ENCODE results near the gene SCNN1A. TPM values are rescaled to one million over a fixed set of nuclear protein-coding genes. Genes with fewer than 3 reads are reported as not detected.

SCNN1A gene
- total and polyA plus RNA-seq, 11 donors: 0.11 to 3.9 (median 0.43) TPM; not detected in 4

DNA sequence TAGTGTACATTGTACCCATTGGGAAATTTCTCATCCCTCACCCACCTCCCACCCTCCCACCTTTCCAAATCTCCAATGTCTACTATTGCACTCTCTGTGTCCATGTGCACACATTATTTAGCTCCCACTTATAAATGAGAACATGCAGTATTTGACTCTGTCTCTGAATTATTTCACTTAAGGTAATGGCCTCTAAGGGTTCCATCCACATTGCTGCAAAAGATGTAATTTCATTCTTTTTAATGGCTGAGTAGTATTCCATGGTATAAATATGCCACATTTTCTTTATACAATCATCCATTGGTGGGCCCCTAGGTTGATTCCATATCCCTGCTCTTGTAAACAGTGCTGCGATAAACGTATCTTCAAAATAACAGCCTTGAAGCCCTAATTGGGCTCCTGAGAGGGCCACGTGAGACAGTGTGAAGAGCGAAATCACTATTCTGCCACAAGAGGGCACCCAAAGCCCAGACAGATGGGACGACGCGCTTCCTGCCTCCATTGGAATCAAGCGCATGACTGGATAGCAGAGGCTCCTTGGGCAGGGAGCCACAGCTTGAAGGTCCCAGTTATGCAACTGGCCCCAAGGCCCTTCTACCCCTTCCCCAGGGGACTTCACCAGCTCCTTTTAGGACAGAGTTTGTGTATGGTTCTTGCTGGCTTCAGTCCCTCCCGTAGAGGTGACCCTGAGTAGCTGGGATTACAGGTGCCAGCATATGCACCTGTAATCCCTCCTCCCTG lies 48.1 kb upstream of the SCNN1A start:
- Histone ChIP-seq H3K36me3 (no peaks in the 10 kb centered on the region), H3K9me3 (no peaks in the 10 kb centered on the region), H3K4me1 (peaks cover 0 to 18% (median 5%) of the 10 kb centered on the region in 12 donors), H3K27ac (peak overlapping the region in 1 of 12 donors; percentile 31), H3K4me3 (no peak overlapping the region), H3K27me3 (no peaks in the 10 kb centered on the region)
- intact Hi-C loops (cut with DNase I): loop anchor here (1.0 to 10.0 kb wide), 12 partner anchors 39 to 134 kb away; partner anchors contain the start of genes GAPDH (in 4 of the 10), IFFO1 (in 3 of the 10) and MRPL51 (in 1 of the 10)
- no peak for TF ChIP-seq POLR2A (IDR thresholded peaks at IDR 0.05)
- TF ChIP-seq, protein P1, sequence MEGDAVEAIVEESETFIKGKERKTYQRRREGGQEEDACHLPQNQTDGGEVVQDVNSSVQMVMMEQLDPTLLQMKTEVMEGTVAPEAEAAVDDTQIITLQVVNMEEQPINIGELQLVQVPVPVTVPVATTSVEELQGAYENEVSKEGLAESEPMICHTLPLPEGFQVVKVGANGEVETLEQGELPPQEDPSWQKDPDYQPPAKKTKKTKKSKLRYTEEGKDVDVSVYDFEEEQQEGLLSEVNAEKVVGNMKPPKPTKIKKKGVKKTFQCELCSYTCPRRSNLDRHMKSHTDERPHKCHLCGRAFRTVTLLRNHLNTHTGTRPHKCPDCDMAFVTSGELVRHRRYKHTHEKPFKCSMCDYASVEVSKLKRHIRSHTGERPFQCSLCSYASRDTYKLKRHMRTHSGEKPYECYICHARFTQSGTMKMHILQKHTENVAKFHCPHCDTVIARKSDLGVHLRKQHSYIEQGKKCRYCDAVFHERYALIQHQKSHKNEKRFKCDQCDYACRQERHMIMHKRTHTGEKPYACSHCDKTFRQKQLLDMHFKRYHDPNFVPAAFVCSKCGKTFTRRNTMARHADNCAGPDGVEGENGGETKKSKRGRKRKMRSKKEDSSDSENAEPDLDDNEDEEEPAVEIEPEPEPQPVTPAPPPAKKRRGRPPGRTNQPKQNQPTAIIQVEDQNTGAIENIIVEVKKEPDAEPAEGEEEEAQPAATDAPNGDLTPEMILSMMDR (IDR thresholded peaks at IDR 0.05): peak; percentile 79 to 97 (median 92)
- 0 to 6% (median 5%) methylated on average over 3 to 9 of the region's 9 CpGs for WGBS, 4 donors
- ATAC-seq (peak; percentile 94 to 99 (median 98)), DNase-seq (peak; percentile 83 to 92 (median 87))

DNA sequence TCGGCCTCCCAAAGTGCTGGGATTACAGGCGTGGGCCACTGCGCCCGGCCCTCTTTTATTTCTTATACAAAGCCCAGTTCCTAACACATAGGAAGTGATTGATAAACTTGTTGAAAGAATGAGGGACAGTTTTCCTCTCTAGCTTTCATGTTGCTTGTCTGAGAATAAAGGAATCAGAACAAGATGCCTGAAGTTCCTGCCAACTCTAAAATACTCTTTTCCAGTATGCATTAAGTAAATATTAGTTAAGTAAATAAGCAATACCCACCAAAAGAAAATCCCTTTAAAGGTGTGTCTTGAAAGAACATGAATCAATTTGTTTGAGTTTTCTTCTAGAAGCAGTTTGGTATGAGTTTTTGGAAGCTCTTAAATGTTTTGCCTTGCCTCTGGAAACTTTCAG lies 45.0 kb upstream of the SCNN1A start:
- Histone ChIP-seq H3K9me3 (no peaks in the 10 kb centered on the region), H3K36me3 (no peaks in the 10 kb centered on the region), H3K27me3 (no peaks in the 10 kb centered on the region), H3K4me1 (peaks cover 0 to 21% (median 5%) of the 10 kb centered on the region in 12 donors), H3K27ac (no peak overlapping the region), H3K4me3 (no peak overlapping the region)
- DNase-seq (no peak), ATAC-seq (no peak)
- TF ChIP-seq, protein P1 (IDR thresholded peaks at IDR 0.05): no peak
- 71 to 82% (median 75%) methylated on average over 4 of the region's 4 CpGs for WGBS, 4 donors
- intact Hi-C loops (cut with DNase I): loop anchor here in 9 of 10 donors (5.0 to 10.0 kb wide), 6 partner anchors 42 to 137 kb away; partner anchors contain the start of genes IFFO1 (in 3 of the 9) and GAPDH (in 2 of the 9)

DNA sequence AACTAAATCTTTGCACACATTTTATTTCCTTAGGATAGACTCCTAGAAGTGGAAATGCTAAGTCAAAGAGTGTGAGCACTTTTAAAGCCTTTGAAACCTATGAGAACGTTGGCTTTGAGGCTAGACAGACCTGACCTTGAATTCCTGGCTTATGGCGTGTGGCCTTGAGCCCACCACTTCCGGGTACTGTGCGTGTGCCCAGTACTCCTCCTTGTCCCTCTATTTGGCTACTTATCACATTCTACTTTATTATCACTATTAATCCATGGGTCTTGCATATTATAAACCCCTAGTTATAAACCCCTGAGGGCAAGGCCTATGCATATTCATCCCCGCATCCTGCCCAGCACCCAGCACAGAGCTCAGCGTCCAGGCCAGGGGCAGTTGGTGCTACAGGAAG lies 43.4 kb upstream of the SCNN1A start:
- no peaks in the 10 kb centered on the region for H3K36me3 ChIP-seq
- ATAC-seq: no peak
- H3K27ac ChIP-seq: no peak overlapping the region
- 75 to 90% (median 83%) methylated on average over 6 of the region's 6 CpGs for WGBS, 4 donors
- no peaks in the 10 kb centered on the region for H3K27me3 ChIP-seq
- DNase-seq: no peak
- H3K9me3 ChIP-seq: no peaks in the 10 kb centered on the region
- intact Hi-C loops (cut with DNase I): no loop called here
- H3K4me1 ChIP-seq: peaks cover 0 to 19% (median 2%) of the 10 kb centered on the region in 12 donors
- TF ChIP-seq POLR2A (IDR thresholded peaks at IDR 0.05): no peak
- TF ChIP-seq, protein P1 (IDR thresholded peaks at IDR 0.05): no peak
- no peak overlapping the region for H3K4me3 ChIP-seq

DNA sequence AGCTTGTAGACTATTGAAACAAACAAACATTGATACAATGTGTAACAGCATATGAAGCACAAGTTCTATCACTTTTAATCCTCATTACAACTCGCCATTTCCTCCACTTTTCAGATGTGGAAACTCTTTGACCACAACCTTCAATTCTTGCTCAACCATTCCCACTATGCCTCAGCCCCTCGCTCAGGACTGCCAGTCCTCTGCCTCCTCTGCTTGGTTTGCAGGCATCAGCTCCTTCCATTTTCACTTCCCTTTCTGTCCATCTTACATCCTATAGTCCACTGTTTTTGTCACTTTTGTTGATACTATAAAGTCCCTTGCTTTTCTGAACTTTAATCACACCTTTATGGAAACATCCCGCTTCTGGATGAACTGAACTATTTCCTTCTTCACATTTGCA lies 41.2 kb upstream of the SCNN1A start:
- H3K9me3 ChIP-seq: no peaks in the 10 kb centered on the region
- no peaks in the 10 kb centered on the region for H3K27me3 ChIP-seq
- H3K27ac ChIP-seq: peak overlapping the region in 1 of 12 donors; percentile 73
- no peak for TF ChIP-seq POLR2A (IDR thresholded peaks at IDR 0.05)
- TF ChIP-seq, protein P1 (IDR thresholded peaks at IDR 0.05): no peak
- WGBS, 4 donors: 82 to 92% (median 87%) methylated on average over 3 of the region's 3 CpGs
- peaks cover 0 to 13% (median 0%) of the 10 kb centered on the region in 12 donors for H3K4me1 ChIP-seq
- peak in 1 of 5 donors; percentile 47 for DNase-seq
- ATAC-seq: peak in 3 of 4 donors; percentile 55 to 70 (median 69)
- H3K36me3 ChIP-seq: no peaks in the 10 kb centered on the region
- intact Hi-C loops (cut with DNase I): no loop called here
- H3K4me3 ChIP-seq: no peak overlapping the region

Data from heart left ventricle (tissue), 16 donors.